ENCODE results near the gene PLA2G2F. TPM values are rescaled to one million over a fixed set of nuclear protein-coding genes. Genes with fewer than 3 reads are reported as not detected.

Gene PLA2G2F
- total RNA-seq, 1 donor, result not detected

- Histone ChIP-seq H4K20me1 (ENCODE audit: insufficient read depth, low read length) (no peaks in the 10 kb centered on the region), H3K9me3 (ENCODE audit: low read depth, low read length) (no peaks in the 10 kb centered on the region), H3K27me3 (ENCODE audit: insufficient read depth, low read length) (peaks cover 49% of the 10 kb centered on the region), H2AFZ (ENCODE audit: low read length) (no peak overlapping the region), H3K27ac (ENCODE audit: low read depth, low read length) (no peak overlapping the region), H3K4me3 (ENCODE audit: insufficient read depth, low read length) (no peak overlapping the region), H3K36me3 (ENCODE audit: insufficient read depth, low read length) (no peaks in the 10 kb centered on the region), H3K79me2 (ENCODE audit: insufficient read depth, low read length) (no peaks in the 10 kb centered on the region), H3K4me1 (ENCODE audit: insufficient read depth, low read length) (no peaks in the 10 kb centered on the region), H3K4me2 (ENCODE audit: insufficient read depth, low read length) (no peak overlapping the region)
- no peak for DNase-seq (ENCODE audit: insufficient read length, low spot score, missing footprints)
- TF ChIP-seq CTCF (IDR thresholded peaks at IDR 0.05; ENCODE audit: extremely low read depth, low read depth, low read length), result peak; percentile 3
Observed at GRCh38 chr1:20195462-20195780, 56.3 kb downstream of the PLA2G2F start.

GRCh38 chr1:20197329-20197791 is 58.2 kb downstream of the PLA2G2F start:
- TF ChIP-seq CTCF (IDR thresholded peaks at IDR 0.05; ENCODE audit: extremely low read depth, low read depth, low read length), result no peak
- Histone ChIP-seq H3K79me2 (ENCODE audit: insufficient read depth, low read length) (no peaks in the 10 kb centered on the region), H3K27ac (ENCODE audit: low read depth, low read length) (no peak overlapping the region), H3K36me3 (ENCODE audit: insufficient read depth, low read length) (no peaks in the 10 kb centered on the region), H3K9me3 (ENCODE audit: low read depth, low read length) (no peaks in the 10 kb centered on the region), H4K20me1 (ENCODE audit: insufficient read depth, low read length) (no peaks in the 10 kb centered on the region), H2AFZ (ENCODE audit: low read length) (no peak overlapping the region), H3K4me3 (ENCODE audit: insufficient read depth, low read length) (no peak overlapping the region), H3K27me3 (ENCODE audit: insufficient read depth, low read length) (peaks cover 54% of the 10 kb centered on the region), H3K4me1 (ENCODE audit: insufficient read depth, low read length) (no peaks in the 10 kb centered on the region), H3K4me2 (ENCODE audit: insufficient read depth, low read length) (no peak overlapping the region)
- DNase-seq (ENCODE audit: insufficient read length, low spot score, missing footprints), result no peak

- Histone ChIP-seq H3K4me2 (ENCODE audit: insufficient read depth, low read length) (no peak overlapping the region), H3K27ac (ENCODE audit: low read depth, low read length) (no peak overlapping the region), H3K36me3 (ENCODE audit: insufficient read depth, low read length) (no peaks in the 10 kb centered on the region), H3K4me3 (ENCODE audit: insufficient read depth, low read length) (no peak overlapping the region), H2AFZ (ENCODE audit: low read length) (no peak overlapping the region), H3K4me1 (ENCODE audit: insufficient read depth, low read length) (no peaks in the 10 kb centered on the region), H4K20me1 (ENCODE audit: insufficient read depth, low read length) (no peaks in the 10 kb centered on the region), H3K27me3 (ENCODE audit: insufficient read depth, low read length) (peaks cover 55% of the 10 kb centered on the region), H3K79me2 (ENCODE audit: insufficient read depth, low read length) (no peaks in the 10 kb centered on the region), H3K9me3 (ENCODE audit: low read depth, low read length) (no peaks in the 10 kb centered on the region)
- DNase-seq (ENCODE audit: insufficient read length, low spot score, missing footprints), result no peak
- no peak for TF ChIP-seq CTCF (IDR thresholded peaks at IDR 0.05; ENCODE audit: extremely low read depth, low read depth, low read length)
Observed at GRCh38 chr1:20198296-20198695, 59.2 kb downstream of the PLA2G2F start.

- no peak for TF ChIP-seq CTCF (IDR thresholded peaks at IDR 0.05; ENCODE audit: extremely low read depth, low read depth, low read length)
- Histone ChIP-seq H3K36me3 (ENCODE audit: insufficient read depth, low read length) (no peaks in the 10 kb centered on the region), H3K79me2 (ENCODE audit: insufficient read depth, low read length) (no peaks in the 10 kb centered on the region), H3K4me1 (ENCODE audit: insufficient read depth, low read length) (no peaks in the 10 kb centered on the region), H2AFZ (ENCODE audit: low read length) (no peak overlapping the region), H3K4me3 (ENCODE audit: insufficient read depth, low read length) (no peak overlapping the region), H3K9me3 (ENCODE audit: low read depth, low read length) (no peaks in the 10 kb centered on the region), H3K27ac (ENCODE audit: low read depth, low read length) (no peak overlapping the region), H3K4me2 (ENCODE audit: insufficient read depth, low read length) (no peak overlapping the region), H3K27me3 (ENCODE audit: insufficient read depth, low read length) (peaks cover 52% of the 10 kb centered on the region), H4K20me1 (ENCODE audit: insufficient read depth, low read length) (no peaks in the 10 kb centered on the region)
- no peak for DNase-seq (ENCODE audit: insufficient read length, low spot score, missing footprints)
Observed at GRCh38 chr1:20198918-20199317, 59.8 kb downstream of the PLA2G2F start.

Data from osteoblast (primary cell).